GM04504 (cell line): ENCODE data around the gene CHRNA10.

Experiments used
- DNase-seq: peaks from one replicate; pipeline ENCODE4 v3.0.0-alpha.2; 2012; ENCODE audit warnings: low read depth

CHRNA10 gene, protein sequence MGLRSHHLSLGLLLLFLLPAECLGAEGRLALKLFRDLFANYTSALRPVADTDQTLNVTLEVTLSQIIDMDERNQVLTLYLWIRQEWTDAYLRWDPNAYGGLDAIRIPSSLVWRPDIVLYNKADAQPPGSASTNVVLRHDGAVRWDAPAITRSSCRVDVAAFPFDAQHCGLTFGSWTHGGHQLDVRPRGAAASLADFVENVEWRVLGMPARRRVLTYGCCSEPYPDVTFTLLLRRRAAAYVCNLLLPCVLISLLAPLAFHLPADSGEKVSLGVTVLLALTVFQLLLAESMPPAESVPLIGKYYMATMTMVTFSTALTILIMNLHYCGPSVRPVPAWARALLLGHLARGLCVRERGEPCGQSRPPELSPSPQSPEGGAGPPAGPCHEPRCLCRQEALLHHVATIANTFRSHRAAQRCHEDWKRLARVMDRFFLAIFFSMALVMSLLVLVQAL

DNA sequence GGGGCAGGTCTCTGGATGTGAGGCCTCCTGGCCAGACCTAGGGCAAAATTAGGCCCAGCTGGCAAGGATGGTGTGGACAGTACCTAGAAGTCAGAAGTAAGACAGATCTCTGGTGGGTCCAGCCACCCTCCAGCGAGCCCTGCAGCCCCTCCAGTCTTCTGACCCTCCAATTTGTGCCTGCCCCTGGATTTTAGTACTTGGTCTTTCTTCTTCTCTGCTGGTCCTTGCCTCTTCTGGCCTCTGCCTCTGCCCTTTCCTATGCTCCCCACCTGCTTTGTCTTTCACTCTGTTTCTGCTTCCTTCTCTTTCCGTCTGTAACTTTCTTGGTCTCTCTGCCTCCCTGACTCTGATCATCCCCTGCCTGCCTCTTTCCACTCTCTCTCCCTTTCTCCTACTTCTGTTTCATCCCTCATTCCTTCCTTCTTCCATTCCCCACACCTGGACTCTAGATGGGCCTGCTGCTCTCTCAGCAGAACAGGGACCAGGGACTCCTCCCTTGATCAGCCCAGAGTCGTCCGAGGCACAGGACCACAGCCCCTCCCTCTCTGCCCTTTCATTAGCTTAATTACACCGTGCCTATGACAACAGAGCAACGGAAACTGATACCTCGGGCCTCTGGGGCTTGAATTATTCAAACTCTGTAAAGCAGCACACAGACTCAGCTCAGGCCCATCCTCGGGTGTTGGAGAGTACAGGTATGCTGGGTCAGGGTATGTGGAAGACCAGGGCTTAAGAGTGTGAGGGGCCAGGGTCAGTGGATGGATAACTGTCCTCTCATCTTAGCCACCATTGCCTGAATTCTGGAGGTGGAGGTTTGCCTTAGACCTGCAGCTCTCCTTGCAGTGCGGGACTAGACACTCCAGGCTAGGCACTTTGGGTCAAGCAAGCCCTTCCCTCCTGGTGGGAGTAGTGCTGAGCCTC, at the start of gene CHRNA10:
CHRNA10 (minus strand) TSS at position 51 of the 921 bp plus-strand sequence. CDS start 72 bp downstream, outside the sequence.
- no peak for DNase-seq

DNA sequence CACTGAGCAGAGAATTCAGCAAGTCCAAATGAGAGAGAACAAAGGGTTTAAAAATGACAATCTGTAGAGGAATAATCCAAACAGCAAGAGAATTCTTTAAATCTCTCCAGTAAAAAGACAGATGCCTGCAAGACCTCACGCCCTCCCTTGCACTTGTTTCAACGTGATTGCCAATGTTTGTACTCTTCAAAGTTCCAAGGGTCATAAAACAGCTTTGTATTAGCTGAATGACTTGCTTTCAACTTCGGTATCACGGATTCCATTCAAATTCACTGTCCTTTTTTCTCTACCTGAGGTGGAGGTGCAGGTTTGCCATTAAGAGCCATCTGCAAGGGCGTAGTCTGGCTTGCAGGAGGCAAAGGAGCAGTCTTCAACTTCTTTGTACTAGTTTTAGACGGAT, 41.1 kb upstream of the CHRNA10 start:
- DNase-seq = no peak

DNA sequence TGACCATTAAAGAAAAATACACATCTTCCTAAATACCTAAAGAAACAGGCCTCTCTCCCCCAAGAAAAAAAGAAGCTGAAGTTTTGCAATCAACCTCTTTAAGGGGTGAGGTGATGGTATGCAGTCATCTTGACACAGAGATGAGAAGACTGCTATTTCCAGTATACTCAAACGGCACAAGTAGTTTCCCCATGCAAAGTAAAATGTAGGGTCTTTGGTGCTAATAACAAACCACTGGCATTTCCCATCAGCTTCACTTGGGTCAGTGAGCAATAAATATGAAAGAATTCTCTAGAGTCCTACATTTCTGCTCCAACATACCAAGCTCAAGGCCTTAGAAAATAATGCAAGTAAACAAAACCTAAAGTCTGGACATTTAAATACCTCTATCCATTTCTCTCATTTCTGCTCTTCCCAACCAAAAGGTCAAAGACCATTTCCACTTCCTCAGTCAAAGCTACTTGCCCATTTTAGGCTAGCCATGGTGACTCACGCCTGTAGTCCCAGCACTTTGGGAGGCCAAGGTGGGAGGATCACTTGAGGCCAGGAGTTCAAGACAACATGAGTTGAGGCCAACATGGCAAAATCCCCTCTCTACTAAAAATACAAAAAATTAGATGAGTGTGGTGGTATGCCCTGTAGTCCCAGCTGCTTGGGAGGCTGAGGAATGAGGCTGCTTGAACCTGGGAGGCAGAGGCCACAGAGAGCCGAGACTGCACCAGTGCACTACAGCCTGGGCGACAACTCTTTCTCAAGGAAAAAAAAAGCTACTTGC, 39.5 kb upstream of the CHRNA10 start:
- DNase-seq = no peak

DNA sequence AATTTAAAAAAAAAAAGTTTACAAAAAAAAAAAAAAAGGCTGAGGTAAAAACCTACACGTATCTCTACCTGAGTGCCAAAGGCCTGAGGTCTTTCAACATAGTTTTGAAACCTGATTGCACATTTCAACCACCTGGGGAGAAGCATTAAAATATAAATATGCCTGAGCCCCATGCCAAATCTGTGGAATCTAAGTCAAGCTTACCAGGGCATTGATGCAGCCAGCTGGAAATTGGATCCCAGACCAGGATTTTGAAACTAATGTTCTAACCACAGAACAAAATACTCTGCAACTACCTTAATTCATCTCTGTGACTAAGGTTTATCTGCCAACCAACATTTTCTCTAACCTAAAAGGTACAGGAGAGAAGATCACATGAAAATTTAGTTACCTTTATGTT, 38.8 kb upstream of the CHRNA10 start:
- no peak for DNase-seq

DNA sequence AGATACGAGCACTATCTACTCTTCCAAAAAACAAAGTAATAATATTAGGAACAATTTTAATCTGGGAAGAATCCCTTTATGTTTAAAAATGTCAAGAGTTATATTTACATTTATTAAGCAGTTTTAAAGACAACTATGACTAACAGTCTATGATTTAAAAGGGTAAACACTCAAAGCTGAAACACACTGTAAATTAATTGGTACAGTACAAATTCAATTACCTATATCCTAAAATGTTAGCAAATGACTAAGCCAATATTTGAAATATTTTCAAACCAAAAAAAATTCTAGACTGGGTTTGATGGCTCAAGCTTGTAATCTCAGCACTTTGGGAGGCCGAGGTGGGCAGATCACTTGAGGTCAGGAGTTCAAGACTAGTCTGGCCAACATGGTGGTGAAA, 36.0 kb upstream of the CHRNA10 start:
- no peak for DNase-seq

DNA sequence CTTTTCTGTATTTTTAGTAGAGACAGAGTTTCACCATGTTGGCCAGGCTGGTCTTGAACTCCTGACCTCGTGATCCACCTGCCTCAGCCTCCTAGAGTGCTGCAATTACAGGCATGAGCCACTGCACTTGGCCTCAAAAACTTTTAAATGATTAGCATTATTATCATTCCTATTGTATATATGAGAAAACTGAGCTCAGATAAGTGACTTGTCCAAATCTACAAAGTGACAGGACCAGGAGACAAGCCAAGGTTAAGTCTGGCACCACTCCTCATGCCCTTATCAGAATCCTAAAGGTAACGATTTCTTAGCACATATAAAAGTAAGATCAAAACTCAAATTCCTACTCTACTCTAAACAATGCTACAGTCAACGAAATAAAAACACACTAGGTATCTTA, 32.2 kb upstream of the CHRNA10 start:
- no peak for DNase-seq

DNA sequence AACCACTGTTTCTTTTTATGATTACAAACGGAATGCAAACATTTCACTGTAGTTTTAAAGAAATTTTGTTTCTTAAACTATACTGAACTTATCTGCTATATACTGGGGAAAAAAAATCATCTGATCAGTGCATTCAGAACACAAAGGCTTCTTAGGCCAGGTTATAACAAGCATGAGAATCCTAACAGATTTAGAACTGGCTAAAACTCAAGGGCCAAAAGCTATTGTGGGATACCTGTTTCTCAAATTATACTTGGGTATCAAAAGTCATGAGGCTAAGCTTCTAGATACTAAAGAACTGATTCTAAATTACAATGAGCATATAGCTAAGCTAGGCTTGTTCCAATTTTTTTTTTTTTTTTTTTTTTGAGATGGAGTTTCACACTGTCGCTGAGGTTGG, 29.7 kb upstream of the CHRNA10 start:
- no peak for DNase-seq

DNA sequence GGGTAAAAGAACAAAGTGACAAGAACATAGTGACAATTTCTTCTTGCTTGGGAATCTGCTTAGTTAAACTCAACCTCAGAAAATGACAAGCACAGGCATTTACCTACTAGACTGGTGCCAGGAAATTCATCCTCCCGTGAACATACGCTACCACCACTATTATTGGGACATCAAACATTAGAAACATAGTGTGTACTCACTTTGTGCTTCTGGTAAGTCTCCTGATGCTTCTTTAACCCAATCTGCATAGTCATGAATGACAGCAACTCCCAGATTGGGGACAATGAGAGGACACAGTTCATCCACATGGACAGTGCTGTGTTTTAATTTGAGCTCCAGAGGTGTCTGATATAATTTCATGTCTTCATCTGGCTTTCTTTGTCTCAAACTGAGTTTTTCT, 29.2 kb upstream of the CHRNA10 start:
- no peak for DNase-seq

DNA sequence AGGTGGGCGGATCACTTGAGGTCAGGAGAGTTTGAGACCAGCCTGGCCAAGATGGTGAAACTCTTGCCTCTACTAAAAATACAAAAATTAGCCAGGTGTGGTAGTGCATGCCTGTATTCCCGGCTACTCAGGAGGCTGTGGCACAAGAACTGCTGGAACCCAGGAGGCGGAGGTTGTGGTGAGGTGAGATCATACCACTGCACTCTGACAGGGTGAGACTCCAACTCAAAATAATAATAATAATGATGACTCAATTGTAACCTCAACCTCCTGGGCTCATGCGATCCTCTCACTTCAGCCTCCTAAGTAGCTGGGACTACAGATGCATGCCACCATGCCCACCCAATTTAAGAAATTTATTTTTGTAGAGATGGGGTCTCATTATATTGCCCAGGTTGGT, 15.6 kb upstream of the CHRNA10 start:
- no peak for DNase-seq

DNA sequence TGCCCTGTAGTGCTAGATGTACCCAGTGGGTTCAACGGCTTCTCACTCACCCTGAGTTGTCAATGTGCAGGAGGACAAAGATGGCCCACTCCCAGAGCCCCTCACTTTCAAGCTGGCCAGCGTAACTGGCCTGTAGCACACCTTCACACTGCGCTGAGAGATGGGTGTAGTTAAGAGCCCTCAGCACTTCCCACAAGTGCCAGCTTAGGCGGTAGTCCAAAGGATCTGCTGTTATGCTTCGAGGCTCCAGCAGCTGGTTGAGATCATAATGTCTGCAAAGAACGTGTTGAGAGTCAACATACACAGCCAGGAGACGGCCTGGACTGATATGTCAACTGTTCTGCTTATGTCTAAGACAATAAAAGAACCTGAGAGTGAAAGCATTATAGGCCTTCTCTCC, 14.7 kb upstream of the CHRNA10 start:
- DNase-seq = no peak

DNA sequence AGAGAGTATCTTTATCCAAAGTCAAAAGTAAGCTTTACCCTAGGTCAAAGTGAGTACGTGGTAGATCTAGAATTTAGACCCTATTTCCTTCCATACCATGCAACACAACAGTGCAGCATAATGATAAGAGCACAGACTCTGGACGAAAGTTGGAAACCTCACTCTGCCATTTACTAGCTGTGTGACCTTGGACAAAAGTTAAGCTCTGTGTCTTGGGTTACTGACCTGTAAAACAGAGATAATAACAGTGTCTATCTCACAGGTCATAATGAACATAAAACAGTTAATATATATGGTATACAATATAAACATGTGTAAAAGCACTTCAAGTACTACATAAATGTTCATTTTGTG, 13.6 kb upstream of the CHRNA10 start:
- no peak for DNase-seq

DNA sequence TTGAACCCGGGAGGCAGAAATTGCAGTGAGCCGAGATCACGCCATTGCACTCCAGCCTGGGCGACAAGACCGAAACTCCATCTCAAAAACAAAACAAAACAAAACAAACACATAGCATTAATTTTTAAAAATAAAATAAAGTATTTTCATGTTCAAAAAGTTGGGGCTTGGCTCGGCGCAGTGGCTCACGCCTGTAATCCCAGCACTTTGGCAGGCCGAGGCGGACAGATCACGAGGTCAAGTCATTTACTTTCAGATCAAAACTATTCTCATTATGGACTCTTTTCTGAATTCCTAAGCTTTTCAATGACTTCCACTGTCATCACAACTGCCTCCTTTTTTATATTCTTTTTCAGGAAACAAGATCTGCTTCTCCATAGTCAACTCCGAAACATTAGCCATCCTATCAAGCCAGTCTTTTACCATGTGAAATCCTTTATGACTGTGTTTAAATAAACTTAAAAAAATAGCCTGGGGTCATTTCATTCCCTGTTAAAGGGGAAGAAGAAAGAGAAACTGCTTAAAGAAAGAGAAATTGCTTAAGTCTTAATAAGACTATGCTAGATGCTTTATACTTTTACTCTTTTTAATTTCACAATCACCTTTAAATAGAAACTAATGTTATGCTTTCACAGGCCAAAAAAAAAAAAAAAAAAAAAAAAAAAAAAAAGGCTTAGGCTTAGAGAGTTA, 13.1 kb upstream of the CHRNA10 start:
- no peak for DNase-seq

DNA sequence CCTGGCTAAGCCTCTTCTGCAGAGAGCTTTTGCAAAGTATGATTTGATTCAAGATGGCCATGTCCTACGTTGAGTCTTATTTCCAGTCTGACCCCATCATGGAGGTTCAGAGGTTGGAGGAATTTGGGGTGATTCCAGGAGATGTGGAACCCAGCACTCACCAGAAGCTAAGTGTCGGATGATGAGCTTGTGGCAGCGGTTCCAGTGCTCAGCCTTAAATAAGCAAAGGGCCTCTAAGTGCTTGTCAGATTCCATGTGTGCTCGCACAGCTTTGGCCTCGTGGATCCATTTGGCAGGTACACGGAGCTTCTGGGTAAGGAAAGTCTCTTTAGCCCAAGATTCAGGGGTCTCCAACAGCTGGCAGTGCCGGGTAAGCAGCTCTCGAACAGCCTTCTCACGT, 11.9 kb upstream of the CHRNA10 start:
- no peak for DNase-seq

DNA sequence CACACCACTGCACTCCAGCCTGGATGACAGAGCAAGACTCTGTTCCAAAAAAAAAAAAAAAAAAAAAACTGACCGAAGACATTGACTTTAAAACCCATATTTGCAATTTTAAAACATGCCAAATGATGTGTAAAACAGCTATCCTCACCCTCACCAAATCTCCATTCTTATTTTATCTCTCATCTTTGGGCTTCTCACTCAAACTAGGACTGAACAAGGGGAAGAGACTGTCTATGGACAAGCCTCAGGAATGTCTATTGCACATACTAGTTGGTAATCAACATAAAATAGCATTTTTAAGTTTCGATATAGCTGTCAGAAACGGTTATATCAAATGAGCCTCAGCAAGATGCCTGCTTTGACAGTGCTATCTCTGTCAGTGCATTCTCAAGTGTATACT, 7.9 kb upstream of the CHRNA10 start:
- DNase-seq = no peak

DNA sequence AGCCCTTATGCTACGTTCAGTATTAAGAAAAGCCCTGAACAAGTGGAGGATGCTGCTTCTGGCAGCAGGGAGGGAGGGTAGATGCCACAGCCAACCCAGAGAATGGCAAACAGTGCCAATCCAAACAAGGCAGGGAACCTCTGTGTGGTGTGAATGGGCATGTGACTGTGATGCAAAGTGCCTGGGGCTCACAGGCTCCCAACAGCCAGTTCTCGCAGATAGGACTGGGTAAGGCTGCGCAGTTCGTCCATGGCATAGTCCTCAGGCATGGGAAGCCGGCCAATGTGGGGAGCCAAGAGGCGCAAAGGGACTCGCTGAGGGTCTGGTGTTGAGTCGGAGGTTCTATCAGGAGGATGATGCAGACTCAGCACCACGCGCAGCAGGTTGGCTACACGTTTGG, 4.8 kb upstream of the CHRNA10 start:
- no peak for DNase-seq

DNA sequence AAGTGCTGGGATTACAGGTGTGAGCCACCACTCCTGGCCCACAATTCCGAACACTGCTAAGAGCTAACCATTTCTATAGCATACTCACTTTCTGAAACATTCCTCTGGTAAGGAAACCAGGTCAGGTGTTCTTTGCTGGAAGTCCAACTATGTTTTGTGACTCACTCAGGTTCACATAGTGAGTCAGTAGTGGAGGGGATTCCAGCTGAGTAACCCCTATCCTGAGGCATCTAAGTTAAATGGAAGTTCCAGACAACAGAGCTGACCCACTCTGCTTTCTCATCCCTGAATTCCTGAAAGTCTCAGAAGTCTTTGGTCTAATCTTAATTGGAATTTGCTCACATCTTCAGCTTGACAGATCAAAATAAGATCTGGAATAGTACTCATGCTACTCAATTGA, 3.0 kb upstream of the CHRNA10 start:
- no peak for DNase-seq

DNA sequence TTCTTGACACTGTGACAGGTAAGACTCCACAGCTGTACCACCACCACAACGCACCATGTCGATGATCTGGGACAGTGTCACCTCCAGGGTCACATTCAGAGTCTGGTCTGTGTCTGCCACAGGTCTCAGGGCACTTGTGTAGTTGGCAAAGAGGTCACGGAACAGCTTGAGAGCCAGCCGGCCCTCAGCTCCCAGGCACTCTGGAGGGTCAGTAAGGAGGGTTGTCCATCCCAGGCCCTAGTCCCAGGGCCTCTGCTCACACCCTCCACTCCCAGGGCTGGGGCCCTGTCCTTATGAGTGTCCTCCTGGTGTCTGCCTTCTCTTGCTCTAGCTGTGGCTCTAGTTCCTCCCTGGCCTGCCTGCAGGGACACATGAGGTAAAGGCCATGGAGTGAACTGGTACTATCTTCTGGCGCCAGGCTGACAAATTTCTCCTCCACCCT, 1.4 kb downstream of the CHRNA10 start:
- DNase-seq = no peak

DNA sequence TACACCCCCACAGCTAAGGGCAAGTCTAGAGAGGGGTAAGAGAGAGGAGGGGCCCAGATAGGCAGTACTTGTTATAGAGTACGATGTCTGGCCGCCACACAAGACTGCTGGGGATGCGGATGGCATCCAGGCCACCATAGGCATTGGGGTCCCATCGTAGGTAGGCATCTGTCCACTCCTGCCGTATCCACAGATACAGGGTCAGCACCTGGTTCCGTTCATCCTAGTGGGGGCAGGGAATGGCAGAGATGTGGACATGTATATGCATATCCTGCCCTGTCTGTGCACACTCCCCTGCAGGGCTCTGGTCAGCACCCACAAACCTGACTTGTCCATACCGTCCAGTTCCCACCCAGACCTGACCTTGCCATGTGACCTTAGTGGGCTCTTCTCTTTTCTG, 2.1 kb downstream of the CHRNA10 start:
- DNase-seq = no peak

DNA sequence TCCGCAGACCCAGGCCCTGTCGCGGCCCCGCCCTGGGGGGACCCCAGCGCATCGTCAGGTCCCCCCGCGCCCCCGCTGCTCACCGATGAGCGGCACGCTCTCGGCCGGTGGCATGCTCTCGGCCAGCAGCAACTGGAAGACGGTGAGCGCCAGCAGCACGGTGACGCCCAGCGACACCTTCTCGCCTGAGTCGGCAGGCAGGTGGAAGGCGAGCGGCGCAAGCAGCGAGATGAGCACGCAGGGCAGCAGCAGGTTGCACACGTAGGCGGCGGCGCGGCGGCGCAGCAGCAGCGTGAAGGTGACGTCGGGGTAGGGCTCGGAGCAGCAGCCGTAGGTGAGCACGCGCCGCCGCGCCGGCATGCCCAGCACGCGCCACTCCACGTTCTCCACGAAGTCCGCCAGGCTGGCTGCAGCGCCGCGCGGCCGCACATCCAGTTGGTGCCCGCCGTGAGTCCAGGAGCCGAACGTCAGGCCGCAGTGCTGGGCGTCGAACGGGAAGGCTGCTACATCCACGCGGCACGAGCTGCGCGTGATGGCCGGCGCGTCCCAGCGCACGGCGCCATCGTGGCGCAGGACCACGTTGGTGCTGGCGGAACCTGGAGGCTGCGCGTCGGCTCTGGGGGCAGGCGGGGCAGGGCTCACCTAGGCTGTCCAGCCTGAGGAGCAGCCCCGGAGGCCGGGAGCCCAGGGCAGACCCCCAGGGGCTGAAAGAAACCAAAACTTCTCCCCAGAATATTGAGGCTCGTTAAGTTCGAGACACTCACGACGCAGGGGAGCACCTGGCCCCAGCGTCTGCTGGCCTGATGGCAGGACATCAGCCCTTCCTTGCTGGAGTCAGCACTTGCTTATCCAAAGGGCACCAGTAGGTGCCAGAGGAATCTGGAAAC, 3.8 kb downstream of the CHRNA10 start:
- DNase-seq = no peak

DNA sequence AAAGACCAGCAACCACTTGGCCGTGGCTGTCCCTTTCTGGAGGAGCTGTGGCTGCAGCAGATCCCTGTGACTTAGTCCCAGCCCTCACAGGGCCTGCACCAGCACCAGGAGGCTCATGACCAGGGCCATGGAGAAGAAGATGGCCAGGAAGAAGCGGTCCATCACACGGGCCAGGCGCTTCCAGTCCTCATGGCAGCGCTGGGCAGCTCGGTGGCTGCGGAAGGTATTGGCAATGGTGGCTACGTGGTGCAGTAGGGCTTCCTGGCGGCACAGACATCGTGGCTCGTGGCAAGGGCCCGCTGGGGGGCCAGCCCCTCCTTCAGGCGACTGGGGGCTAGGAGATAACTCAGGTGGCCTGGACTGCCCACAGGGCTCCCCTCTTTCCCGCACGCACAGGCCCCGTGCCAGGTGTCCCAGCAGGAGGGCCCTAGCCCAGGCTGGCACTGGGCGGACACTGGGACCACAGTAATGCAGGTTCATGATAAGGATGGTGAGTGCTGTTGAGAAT, 5.1 kb downstream of the CHRNA10 start:
- no peak for DNase-seq
